Measurements from ENCODE around the gene RNF144A.
A peak's percentile ranks its signal among the peaks of the same experiment; 100 is the strongest.

Gene RNF144A

DNA sequence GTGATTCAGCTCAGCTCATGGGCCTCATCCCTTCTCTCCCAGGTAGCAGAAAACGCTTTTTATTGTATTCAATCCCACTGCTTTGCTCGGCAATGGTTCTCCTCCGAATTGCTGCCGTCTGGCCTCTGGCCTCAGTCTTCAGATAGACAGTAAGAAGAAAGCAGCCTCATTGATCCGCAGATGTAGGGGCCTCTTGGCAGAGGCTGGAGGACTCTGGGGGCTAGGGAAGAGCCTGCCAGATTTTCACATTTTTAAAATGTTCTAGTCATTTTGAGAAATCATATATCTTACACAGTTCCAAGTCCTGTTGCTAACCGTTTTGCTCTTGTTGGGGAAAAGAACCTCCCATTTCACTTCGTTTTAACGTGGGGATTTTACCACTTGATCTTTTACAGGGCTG lies 123.3 kb downstream of the RNF144A start:
- no peak for DNase-seq (ENCODE audit: low read depth)
- H3K4me3 ChIP-seq (ENCODE audit: control insufficient read depth, low read depth, low read length) = no peak overlapping the region
- TF ChIP-seq, protein P1, sequence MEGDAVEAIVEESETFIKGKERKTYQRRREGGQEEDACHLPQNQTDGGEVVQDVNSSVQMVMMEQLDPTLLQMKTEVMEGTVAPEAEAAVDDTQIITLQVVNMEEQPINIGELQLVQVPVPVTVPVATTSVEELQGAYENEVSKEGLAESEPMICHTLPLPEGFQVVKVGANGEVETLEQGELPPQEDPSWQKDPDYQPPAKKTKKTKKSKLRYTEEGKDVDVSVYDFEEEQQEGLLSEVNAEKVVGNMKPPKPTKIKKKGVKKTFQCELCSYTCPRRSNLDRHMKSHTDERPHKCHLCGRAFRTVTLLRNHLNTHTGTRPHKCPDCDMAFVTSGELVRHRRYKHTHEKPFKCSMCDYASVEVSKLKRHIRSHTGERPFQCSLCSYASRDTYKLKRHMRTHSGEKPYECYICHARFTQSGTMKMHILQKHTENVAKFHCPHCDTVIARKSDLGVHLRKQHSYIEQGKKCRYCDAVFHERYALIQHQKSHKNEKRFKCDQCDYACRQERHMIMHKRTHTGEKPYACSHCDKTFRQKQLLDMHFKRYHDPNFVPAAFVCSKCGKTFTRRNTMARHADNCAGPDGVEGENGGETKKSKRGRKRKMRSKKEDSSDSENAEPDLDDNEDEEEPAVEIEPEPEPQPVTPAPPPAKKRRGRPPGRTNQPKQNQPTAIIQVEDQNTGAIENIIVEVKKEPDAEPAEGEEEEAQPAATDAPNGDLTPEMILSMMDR (IDR thresholded peaks at IDR 0.05; ENCODE audit: control insufficient read depth, insufficient read depth, low read depth, low read length, missing control alignments) = no peak

DNA sequence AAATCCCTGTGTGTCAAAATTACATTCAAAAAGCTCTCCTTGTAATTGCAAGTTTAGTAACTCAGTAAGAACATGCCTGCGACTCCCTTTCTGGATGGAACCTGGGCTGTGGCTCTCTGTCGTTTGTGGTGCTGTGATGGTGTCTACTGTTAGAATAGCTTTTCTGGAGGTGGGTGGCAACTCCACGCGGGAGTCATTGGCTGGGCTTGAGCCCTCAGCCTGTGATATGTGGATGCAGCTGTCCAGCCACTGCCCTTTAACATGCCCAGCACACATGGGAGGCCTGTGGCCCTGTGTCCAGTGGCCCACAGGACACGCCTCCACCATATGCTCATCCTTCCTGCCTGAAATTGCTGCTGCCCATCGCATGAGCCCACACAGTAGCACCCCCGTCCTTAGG lies 124.2 kb downstream of the RNF144A start:
- TF ChIP-seq, protein P1 (IDR thresholded peaks at IDR 0.05; ENCODE audit: control insufficient read depth, insufficient read depth, low read depth, low read length, missing control alignments) = no peak
- DNase-seq (ENCODE audit: low read depth) = no peak
- no peak overlapping the region for H3K4me3 ChIP-seq (ENCODE audit: control insufficient read depth, low read depth, low read length)

DNA sequence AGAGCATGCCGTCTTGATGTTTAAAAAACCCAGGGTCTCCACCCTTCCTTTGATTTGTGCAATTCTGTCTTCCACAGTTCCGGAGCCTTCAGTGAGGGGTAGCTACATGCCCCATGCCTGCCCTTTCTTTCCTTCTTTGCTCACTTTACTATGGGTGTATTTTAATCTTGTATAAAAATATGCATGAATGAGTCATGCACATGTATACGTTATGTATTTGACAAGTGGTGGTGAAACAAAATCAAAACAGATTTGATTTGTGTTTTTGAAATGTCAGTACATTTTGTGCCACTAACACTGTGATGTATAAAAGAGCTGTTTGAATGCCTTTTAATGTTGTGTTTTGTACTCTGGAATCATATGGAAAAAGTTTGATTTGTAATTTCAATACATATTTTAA lies 126.5 kb downstream of the RNF144A start:
- TF ChIP-seq, protein P1 (IDR thresholded peaks at IDR 0.05; ENCODE audit: control insufficient read depth, insufficient read depth, low read depth, low read length, missing control alignments) = no peak
- H3K4me3 ChIP-seq (ENCODE audit: control insufficient read depth, low read depth, low read length) = no peak overlapping the region
- DNase-seq (ENCODE audit: low read depth) = no peak

DNA sequence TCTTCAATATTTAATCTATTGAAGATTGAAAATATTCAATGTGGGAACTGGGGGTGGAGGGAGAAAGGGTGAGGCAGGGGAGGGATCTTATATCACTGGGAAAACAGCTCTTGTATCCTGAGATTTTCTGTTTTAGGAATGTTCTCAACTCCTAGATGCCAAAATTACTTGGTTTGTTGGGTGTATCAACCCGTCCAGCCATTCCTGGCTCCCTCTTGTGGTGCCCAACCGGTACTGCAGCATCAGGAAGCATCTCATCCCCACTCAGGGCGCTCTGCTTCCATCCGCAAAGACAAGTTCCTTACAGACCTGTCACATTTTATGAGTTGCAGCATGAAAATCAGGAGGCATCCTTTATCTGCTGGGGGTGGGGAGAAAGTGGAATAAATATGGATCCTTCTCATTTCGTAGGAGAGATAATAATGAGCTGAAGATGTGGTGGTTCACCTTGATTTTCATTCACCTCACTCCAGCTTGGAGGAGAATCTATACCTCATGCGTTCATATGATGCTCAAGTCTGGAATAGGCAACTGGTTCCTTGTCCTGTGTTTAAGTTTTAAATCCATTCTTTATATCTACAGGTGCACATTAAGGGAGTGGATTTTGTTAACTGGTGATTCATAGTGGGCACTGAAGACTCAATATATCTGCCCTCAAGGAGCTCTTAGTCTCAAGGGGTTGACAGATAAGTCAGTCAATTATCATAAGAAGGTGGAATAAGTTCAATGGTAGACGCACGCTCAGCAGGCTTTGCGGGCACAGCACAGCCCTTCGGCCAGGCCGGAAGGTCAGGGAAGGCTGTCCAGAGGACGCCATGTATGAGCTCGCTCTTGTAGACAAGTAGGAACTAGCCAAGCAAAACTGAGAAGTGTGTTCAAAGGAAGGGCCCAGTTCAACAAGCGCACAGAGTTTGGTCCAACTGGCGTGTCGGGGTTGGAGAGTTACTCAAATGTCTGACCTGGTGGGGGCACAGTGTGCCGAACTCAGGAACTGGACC lies 127.3 kb downstream of the RNF144A start:
- DNase-seq (ENCODE audit: low read depth) = peak; percentile 11
- H3K4me3 ChIP-seq (ENCODE audit: control insufficient read depth, low read depth, low read length) = no peak overlapping the region
- TF ChIP-seq, protein P1 (IDR thresholded peaks at IDR 0.05; ENCODE audit: control insufficient read depth, insufficient read depth, low read depth, low read length, missing control alignments) = peak; percentile 96

DNA sequence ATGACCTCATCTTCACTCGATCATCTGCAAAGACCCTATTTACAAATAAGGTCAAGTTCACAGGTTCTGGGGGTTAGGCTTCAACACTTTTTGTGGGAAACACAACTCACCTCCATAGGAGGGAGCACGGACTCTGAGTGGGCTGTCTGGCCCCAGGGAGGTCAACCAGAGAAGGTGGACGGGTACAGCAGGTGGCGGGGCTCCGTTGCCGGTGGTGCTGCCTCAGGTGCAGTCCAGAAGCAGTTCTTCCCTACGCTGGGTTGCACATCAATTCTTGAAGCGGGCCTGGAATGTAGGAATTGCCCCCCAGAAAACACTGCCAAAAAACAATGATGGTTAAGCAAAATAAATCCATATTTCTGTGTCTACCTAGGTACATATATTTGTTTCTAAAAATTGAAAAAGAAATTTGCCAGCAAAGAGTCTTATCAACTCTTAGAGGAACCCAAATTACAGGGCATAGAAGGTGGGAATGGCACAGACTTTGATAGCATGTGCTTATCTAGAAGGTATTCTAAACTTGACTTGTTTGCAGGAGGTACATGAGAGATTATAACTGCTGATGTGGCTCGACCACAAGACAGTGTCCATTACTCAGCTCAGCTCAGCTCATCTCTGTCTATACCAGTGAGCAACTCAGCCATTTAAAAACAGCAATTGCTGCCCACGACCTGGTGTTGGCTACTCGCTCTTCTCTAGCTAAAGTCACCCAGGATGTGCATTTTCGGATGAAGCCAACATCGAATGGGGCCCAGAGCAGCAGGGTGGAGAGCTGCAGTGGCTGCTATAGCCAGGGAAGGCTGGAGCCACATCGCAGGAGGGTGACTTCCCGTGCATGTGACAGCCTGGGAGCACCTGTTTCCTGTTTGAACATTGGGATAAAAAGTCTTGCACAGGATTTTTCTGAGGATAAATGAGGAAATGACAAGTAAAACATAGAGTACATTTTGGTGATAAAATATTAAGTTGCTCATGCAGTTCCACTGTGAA lies 128.7 kb downstream of the RNF144A start:
- TF ChIP-seq, protein P1 (IDR thresholded peaks at IDR 0.05; ENCODE audit: control insufficient read depth, insufficient read depth, low read depth, low read length, missing control alignments) = no peak
- H3K4me3 ChIP-seq (ENCODE audit: control insufficient read depth, low read depth, low read length) = no peak overlapping the region
- DNase-seq (ENCODE audit: low read depth) = no peak

DNA sequence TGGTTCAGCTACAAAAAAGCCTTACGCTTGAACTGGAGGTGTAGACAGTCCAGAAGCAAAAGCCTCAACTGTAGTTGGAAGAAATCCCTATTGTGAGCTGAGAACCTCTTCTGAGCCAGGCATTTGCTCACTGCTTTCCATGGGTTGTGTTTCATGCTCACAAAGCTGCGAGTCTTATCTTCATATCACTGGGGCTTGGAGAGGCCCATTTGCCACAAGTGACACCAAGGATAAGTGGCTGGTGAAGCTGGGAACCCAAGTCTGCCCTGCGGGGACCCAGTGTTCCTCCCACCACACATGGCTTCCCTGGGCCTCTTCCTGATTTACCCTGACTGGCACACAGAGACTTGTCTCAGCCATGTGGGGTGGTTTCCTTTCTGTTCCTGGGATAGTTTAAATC lies 130.4 kb downstream of the RNF144A start:
- TF ChIP-seq, protein P1 (IDR thresholded peaks at IDR 0.05; ENCODE audit: control insufficient read depth, insufficient read depth, low read depth, low read length, missing control alignments) = no peak
- H3K4me3 ChIP-seq (ENCODE audit: control insufficient read depth, low read depth, low read length) = no peak overlapping the region
- DNase-seq (ENCODE audit: low read depth) = no peak

Measured in AG09309 (cell line).